Measurements from ENCODE around the gene CDK5.

Gene CDK5

GRCh38 chr7:151057506-151057988, at the start of gene CDK5:
Gene CDK5 (minus strand): TSS chr7:151057897. CDS start chr7:151057848, 49 bp downstream.
- no peak for DNase-seq

GRCh38 chr7:151104411-151105235, 46.9 kb upstream of the CDK5 start:
- DNase-seq, result no peak

GRCh38 chr7:151103973-151104372, 46.3 kb upstream of the CDK5 start:
- no peak for DNase-seq

- DNase-seq, result no peak
Observed at GRCh38 chr7:151102991-151103390, 45.3 kb upstream of the CDK5 start.

GRCh38 chr7:151101621-151102396, 44.1 kb upstream of the CDK5 start:
- DNase-seq, result no peak

GRCh38 chr7:151100921-151101320, 43.2 kb upstream of the CDK5 start:
- DNase-seq, result no peak

GRCh38 chr7:151099486-151100211, 42.0 kb upstream of the CDK5 start:
- no peak for DNase-seq

- DNase-seq, result no peak
Observed at GRCh38 chr7:151095828-151096475, 38.3 kb upstream of the CDK5 start.

GRCh38 chr7:151095123-151095797, 37.6 kb upstream of the CDK5 start:
- no peak for DNase-seq

- DNase-seq, result no peak
Observed at GRCh38 chr7:151094675-151095074, 37.0 kb upstream of the CDK5 start.

GRCh38 chr7:151093748-151094147, 36.1 kb upstream of the CDK5 start:
- DNase-seq, result no peak

GRCh38 chr7:151091988-151092387, 34.3 kb upstream of the CDK5 start:
- no peak for DNase-seq

- no peak for DNase-seq
Observed at GRCh38 chr7:151091431-151091830, 33.7 kb upstream of the CDK5 start.

GRCh38 chr7:151091003-151091402, 33.3 kb upstream of the CDK5 start:
- DNase-seq, result no peak

- DNase-seq, result no peak
Observed at GRCh38 chr7:151089893-151090730, 32.4 kb upstream of the CDK5 start.

- peak; percentile 83 for DNase-seq
Observed at GRCh38 chr7:151088856-151089699, 31.4 kb upstream of the CDK5 start.

- no peak for DNase-seq
Observed at GRCh38 chr7:151088019-151088855, 30.5 kb upstream of the CDK5 start.

- DNase-seq, result peak; percentile 33
Observed at GRCh38 chr7:151087245-151088018, 29.7 kb upstream of the CDK5 start.

Measured in CD4-positive, alpha-beta T cell treated with Interleukin-15 for 1 hour (primary cell).